Mesothelial cell of epicardium (in vitro differentiated cells): ENCODE measurements around the gene HKDC1. TPM values are rescaled to one million over a fixed set of nuclear protein-coding genes. Genes with fewer than 3 reads are reported as not detected.

Experiments
- DNase-seq, 2 experiments: peaks; one replicate each; pipeline ENCODE4 v3.0.0; 2021; ENCODE audit warnings: low spot score in 2 of 2; ENCODE audit not compliant: unreplicated experiment in 2 of 2
- H3K27ac Mint-ChIP-seq: 2 replicates; pipeline ENCODE4 v1.8.0; 2021; ENCODE audit warnings: mixed read lengths
- H3K27me3 Mint-ChIP-seq: 2 replicates; pipeline ENCODE4 v1.8.0; 2021; ENCODE audit warnings: low read depth, mixed read lengths
- H3K36me3 Mint-ChIP-seq: 2 replicates; pipeline ENCODE4 v1.8.0; 2021; ENCODE audit warnings: mixed read lengths
- H3K4me1 Mint-ChIP-seq: 2 replicates; pipeline ENCODE4 v1.8.0; 2021; ENCODE audit warnings: mixed read lengths
- H3K4me3 Mint-ChIP-seq: 2 replicates; pipeline ENCODE4 v1.8.0; 2021; ENCODE audit warnings: mild to moderate bottlenecking, moderate library complexity, mixed read lengths
- H3K9me3 Mint-ChIP-seq: 2 replicates; pipeline ENCODE4 v1.8.0; 2021; ENCODE audit warnings: mixed read lengths
- CTCF ChIP-seq: fragments of 200-600 bp; sonication (generic); IDR thresholded peaks from one replicate; pipeline ENCODE4 v1.5.0; 2021; ENCODE audit warnings: antibody characterized with exemption; ENCODE audit not compliant: unreplicated experiment
- total RNA-seq: library from RNA; stranded (reverse); gene quantifications from 3 replicates; pipeline ENCODE4 v1.2.1, GENCODE V29; 2021

HKDC1 gene
- total RNA-seq, 1 donor from 2014 or later = not detected

GRCh38 chr10:69253171-69253570, 33.0 kb downstream of the HKDC1 start:
- Mint-ChIP-seq H3K4me3 (no peak overlapping the region), H3K36me3 (no peaks in the 10 kb centered on the region), H3K27me3 (no peaks in the 10 kb centered on the region), H3K4me1 (peaks cover 2% of the 10 kb centered on the region), H3K27ac (no peak overlapping the region), H3K9me3 (no peaks in the 10 kb centered on the region)
- TF ChIP-seq CTCF = no peak
- no peak for DNase-seq

GRCh38 chr10:69254877-69255276, 34.7 kb downstream of the HKDC1 start:
- Mint-ChIP-seq H3K36me3 (no peaks in the 10 kb centered on the region), H3K27ac (no peak overlapping the region), H3K9me3 (no peaks in the 10 kb centered on the region), H3K4me1 (peaks cover 2% of the 10 kb centered on the region), H3K4me3 (no peak overlapping the region), H3K27me3 (no peaks in the 10 kb centered on the region)
- DNase-seq = no peak
- TF ChIP-seq CTCF = no peak

- Mint-ChIP-seq H3K4me1 (peaks cover 4% of the 10 kb centered on the region), H3K27ac (no peak overlapping the region), H3K4me3 (no peak overlapping the region), H3K27me3 (no peaks in the 10 kb centered on the region), H3K9me3 (no peaks in the 10 kb centered on the region), H3K36me3 (no peaks in the 10 kb centered on the region)
- no peak for TF ChIP-seq CTCF
- DNase-seq = no peak
Measured at GRCh38 chr10:69259547-69260243, 39.6 kb downstream of the HKDC1 start.

GRCh38 chr10:69261184-69261583, 41.1 kb downstream of the HKDC1 start:
- no peak for DNase-seq
- no peaks in the 10 kb centered on the region for H3K9me3 Mint-ChIP-seq
- H3K27ac Mint-ChIP-seq = no peak overlapping the region
- H3K27me3 Mint-ChIP-seq = peaks cover 5% of the 10 kb centered on the region
- no peak overlapping the region for H3K4me3 Mint-ChIP-seq
- H3K36me3 Mint-ChIP-seq = no peaks in the 10 kb centered on the region
- peaks cover 1% of the 10 kb centered on the region for H3K4me1 Mint-ChIP-seq
- no peak for TF ChIP-seq CTCF

- Mint-ChIP-seq H3K9me3 (no peaks in the 10 kb centered on the region), H3K27me3 (peaks cover 5% of the 10 kb centered on the region), H3K27ac (no peak overlapping the region), H3K4me1 (peaks cover 1% of the 10 kb centered on the region), H3K4me3 (no peak overlapping the region), H3K36me3 (no peaks in the 10 kb centered on the region)
- no peak for DNase-seq
- no peak for TF ChIP-seq CTCF
Measured at GRCh38 chr10:69262292-69262751, 42.2 kb downstream of the HKDC1 start.

GRCh38 chr10:69265521-69265920, 45.4 kb downstream of the HKDC1 start:
- Mint-ChIP-seq H3K4me3 (no peak overlapping the region), H3K4me1 (peaks cover 1% of the 10 kb centered on the region), H3K36me3 (no peaks in the 10 kb centered on the region), H3K27me3 (peaks cover 7% of the 10 kb centered on the region), H3K27ac (no peak overlapping the region), H3K9me3 (no peaks in the 10 kb centered on the region)
- TF ChIP-seq CTCF = no peak
- no peak for DNase-seq
